GM12865 (cell line): ENCODE data around the gene PLK2.

Source experiments
- DNase-seq: peaks from one replicate; pipeline ENCODE4 v3.0.0; 2010; ENCODE audit warnings: low read depth
- H3K4me3 ChIP-seq: 2 replicates; pipeline ENCODE4 v1.5.1; 2011; ENCODE audit warnings: mild to moderate bottlenecking, low read depth, low read length, control low read depth
- CTCF ChIP-seq: IDR thresholded peaks from 2 replicates; pipeline ENCODE4 v1.5.1; 2011; ENCODE audit warnings: low read length, control low read depth, low read depth, inconsistent platforms; ENCODE audit not compliant: insufficient read depth; ENCODE audit errors: missing control alignments

PLK2 gene

GRCh38 chr5:58501778-58502417 is 42.0 kb upstream of the PLK2 start:
- no peak overlapping the region for H3K4me3 ChIP-seq
- no peak for DNase-seq
- TF ChIP-seq CTCF, result no peak

- H3K4me3 ChIP-seq, result no peak overlapping the region
- DNase-seq, result no peak
- no peak for TF ChIP-seq CTCF
Measured at GRCh38 chr5:58499941-58500340, 40.1 kb upstream of the PLK2 start.

GRCh38 chr5:58499231-58499630 is 39.3 kb upstream of the PLK2 start:
- TF ChIP-seq CTCF, result no peak
- no peak for DNase-seq
- H3K4me3 ChIP-seq, result no peak overlapping the region

- DNase-seq, result no peak
- H3K4me3 ChIP-seq, result no peak overlapping the region
- peak; percentile 41 for TF ChIP-seq CTCF
Measured at GRCh38 chr5:58498340-58498942, 38.6 kb upstream of the PLK2 start.

- no peak overlapping the region for H3K4me3 ChIP-seq
- DNase-seq, result no peak
- TF ChIP-seq CTCF, result no peak
Measured at GRCh38 chr5:58497921-58498320, 38.0 kb upstream of the PLK2 start.

- no peak for TF ChIP-seq CTCF
- no peak overlapping the region for H3K4me3 ChIP-seq
- DNase-seq, result no peak
Measured at GRCh38 chr5:58497386-58497785, 37.5 kb upstream of the PLK2 start.

- TF ChIP-seq CTCF, result peak; percentile 30
- no peak for DNase-seq
- H3K4me3 ChIP-seq, result no peak overlapping the region
Measured at GRCh38 chr5:58496488-58496887, 36.6 kb upstream of the PLK2 start.
